ENCODE results near the gene SHB.
A peak's percentile ranks its signal among the peaks of the same experiment; 100 is the strongest.

Gene SHB

DNA sequence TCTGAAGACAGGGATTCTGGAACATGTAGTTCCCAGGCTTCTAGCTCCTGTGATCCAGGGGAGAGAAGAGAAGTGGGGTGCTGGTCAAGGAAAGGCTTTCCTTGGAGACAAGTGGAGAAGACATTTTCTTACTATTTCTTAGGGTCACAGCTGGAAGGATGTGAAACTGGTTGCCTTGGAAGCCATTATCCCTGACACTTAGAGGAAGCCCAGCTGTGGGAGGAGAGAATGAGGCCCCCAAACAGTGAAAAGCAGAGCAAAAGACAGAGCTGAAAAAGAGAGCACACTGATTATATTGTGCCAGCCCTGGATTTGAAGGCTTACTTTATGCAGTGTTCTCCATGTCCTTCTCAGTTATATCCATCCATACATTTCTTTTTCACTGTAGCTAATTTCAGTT is 17.5 kb upstream of the SHB start:
- no peak for DNase-seq (ENCODE audit: low spot score)

DNA sequence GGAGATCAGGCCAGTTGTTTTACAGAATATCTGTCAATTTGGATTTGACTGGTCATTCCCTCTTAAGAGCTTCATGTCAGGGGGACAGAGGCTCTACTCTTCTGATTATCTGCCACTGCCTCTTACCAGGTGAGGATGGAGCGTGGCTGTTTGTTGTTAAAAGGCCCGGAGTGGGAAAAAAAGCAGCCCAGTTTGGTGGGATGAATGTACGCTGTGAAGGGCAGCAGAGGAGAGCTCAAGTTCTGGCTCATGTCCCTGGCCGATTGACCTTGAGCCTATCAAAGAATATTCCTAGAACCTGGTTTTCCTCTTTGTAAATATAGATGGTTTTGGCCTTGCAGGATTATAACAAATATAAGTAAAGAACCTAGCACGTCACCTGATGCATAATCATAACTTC is 16.3 kb upstream of the SHB start:
- no peak for DNase-seq (ENCODE audit: low spot score)

DNA sequence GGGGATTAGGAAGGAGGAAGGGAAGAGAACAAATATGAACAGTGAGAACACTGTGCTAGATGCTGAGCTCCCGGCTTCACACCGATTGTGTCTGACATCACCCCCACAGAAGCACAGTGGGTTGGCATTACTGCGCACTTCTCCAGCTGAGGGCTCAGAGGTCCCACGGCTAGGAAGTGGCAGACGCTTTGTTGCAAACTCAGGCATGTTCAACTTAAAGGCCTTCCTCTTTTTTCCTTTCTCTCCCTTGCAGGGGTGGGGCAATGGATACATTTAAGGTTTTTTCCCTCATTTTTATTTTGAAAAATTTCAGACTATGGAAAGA is 15.5 kb upstream of the SHB start:
- DNase-seq (ENCODE audit: low spot score), result no peak

- no peak for DNase-seq (ENCODE audit: low spot score)
These were observed 15.0 kb upstream of the SHB start for GRCh38 chr9:38083858-38084555.

DNA sequence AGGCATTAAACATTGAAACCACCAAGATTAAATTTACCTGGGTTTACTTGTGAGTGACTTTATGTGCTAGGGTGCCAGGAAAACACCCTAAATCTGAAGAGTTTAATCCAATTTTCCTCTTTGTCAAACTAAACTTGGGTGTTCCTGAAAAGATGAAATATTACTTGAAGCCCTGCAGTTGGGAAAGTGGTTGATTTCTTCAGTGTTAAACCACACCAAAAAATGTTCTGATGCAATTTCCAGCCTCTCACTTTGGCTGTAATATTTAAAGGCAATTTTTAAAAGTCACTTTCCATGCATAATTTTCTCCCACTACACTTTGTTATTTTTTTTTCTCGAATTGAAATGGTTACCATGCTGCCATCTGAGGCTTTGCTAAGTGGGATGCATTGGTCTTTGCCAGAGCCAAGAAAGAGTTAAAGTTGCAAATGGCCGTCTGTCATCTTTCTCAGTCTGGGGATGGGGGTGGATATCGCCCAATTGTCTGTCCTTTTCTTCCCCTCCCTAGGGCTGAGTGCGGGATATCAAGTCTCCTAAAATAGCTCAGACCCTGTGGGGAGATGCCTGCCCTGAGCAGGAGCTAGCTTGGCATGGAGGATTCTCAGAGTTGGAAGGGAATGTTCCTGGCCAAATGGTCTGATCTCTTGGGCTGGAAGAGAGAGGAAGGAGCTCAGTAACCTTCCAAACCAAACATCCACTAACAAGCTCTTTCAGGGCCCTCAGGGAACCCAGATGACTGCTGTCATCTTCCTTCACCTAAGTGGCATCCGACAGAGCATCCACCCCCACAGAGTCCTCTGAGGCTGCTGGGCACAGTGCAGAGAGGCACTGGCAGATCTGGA is 13.6 kb upstream of the SHB start:
- DNase-seq (ENCODE audit: low spot score), result no peak

GRCh38 chr9:38081356-38082108 is 12.5 kb upstream of the SHB start:
- DNase-seq (ENCODE audit: low spot score), result no peak

DNA sequence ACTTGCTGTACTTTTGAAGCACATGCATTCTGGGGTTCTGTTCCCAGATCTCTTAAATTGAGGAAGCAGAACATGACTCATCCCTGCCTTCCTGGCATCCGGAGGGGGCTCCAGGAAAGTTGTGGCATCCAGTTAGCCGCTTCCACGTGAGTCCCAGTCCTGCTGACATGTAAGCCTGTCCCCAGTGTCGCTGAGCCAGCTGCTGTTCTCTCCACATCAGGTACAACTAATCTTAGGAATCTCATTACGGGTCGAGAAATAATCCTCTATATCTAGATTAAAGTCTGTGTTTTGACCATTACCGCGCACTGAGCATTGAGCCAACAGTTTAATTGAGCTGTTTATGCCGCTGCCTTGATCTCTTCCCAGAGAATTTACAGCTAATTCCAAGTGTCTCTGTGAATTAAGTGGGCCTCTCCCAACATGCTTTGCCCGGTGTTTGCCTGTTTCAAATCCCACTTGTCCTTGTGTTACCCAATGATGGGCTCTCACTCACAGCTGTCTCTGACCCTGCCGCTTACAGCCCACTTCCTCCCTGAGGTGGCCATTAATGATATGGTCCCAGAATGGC is 10.5 kb upstream of the SHB start:
- DNase-seq (ENCODE audit: low spot score), result no peak

GRCh38 chr9:38075272-38075671 is 6.2 kb upstream of the SHB start:
- DNase-seq (ENCODE audit: low spot score), result no peak

GRCh38 chr9:38074441-38074961 is 5.5 kb upstream of the SHB start:
- no peak for DNase-seq (ENCODE audit: low spot score)

GRCh38 chr9:38073882-38074281 is 4.9 kb upstream of the SHB start:
- DNase-seq (ENCODE audit: low spot score), result no peak

- DNase-seq (ENCODE audit: low spot score), result no peak
These were observed 2.6 kb upstream of the SHB start for GRCh38 chr9:38071470-38072134.

DNA sequence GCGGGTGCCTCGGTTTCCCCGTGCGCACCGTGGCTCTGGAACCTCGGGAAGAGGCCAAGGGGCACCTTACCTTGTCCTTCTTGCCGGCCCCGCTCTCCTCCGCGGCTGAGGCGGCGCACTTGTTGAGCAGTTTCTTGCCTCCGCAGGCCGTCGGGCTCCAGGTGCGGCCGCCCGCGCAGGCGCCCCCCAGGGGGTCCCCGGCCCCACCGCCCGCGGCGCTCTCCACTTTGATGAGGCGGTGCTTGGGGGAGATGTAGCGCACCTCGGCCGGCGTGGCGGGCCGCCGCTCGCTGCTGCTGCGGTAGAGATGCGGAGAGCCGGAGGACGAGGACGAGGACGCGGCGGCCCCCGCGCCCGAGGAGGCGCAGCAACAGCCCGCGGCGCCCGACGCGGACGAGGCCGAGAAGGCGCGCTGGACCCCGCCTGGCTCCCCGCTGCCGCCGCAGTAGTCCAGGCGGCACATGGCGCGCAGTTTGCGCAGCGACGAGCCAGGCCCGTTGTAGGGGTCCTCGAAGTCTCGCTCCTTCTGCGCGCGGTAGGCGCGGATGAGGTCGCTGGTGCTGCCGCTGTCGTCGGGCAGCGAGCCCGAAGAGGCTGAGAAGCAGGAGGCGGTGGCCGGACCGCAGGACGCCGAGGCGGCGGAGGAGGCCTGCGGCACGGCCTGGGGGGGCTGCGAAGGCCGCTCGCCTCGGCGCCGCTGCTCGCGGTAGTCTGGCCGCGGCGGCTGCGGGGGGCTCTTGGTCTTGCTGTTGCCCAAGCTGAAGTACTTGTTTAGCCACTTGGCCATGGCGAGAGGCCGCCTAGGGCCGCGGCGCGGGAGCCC is 957 bp downstream of the SHB start:
- no peak for DNase-seq (ENCODE audit: low spot score)

GRCh38 chr9:38066914-38067858 is 1.8 kb downstream of the SHB start:
- DNase-seq (ENCODE audit: low spot score), result no peak

DNA sequence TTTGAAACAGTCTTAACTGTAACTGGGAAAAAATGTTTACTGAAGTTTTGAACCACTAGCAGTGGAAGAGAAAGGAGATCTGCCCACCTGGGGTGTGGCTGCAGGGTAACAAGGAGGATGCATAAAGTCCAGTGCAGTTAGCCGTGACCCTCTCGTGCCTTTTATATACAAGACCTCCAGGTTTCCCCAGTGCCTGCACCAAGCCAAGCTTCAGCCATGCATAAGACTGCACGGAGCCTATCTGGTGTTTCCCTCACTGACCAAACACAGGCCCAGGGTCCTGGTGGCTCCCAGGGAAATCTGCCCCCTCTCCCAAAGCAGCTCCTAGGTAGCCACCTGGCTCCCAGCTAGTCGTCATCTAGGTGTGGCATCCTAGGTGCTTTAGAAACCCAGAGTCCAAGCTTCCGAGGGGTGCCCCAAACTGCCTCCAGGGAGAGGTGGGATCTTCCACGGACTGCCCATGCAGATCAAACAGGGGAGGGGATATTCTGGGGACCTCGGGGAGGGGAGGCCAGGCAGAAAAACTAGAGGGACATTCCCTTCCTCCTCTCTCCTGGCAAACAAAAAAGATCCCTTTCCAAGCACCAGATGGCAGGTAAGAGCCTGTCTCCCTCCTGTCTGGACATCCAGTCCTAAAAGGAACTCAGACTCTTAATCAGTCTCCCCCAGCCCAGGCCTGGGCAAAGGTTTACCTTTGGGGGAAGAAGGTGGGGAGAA is 2.7 kb downstream of the SHB start:
- DNase-seq (ENCODE audit: low spot score), result peak; percentile 53

- DNase-seq (ENCODE audit: low spot score), result no peak
These were observed 3.5 kb downstream of the SHB start for GRCh38 chr9:38065369-38066075.

- DNase-seq (ENCODE audit: low spot score), result no peak
These were observed 4.1 kb downstream of the SHB start for GRCh38 chr9:38064842-38065368.

GRCh38 chr9:38063363-38063707 is 5.7 kb downstream of the SHB start:
- DNase-seq (ENCODE audit: low spot score), result no peak
